H9 (cell line): Measurements from ENCODE around the gene FOXB1. TPM values are rescaled to one million over a fixed set of nuclear protein-coding genes. Genes with fewer than 3 reads are reported as not detected.

Experiments
- DNase-seq: peaks from one replicate; pipeline ENCODE4 v3.0.0-alpha.2; 2017
- H2AFZ ChIP-seq: one replicate; pipeline ENCODE4 v1.6.1; 2013; ENCODE audit warnings: mild to moderate bottlenecking, low read length, control low read depth, moderate library complexity
- H2AK5ac ChIP-seq: 2 replicates; pipeline ENCODE4 v1.6.1; 2013; ENCODE audit warnings: low read length, control low read depth, mixed read lengths; ENCODE audit not compliant: insufficient read length
- H2BK120ac ChIP-seq: one replicate; pipeline ENCODE4 v1.6.1; 2013; ENCODE audit warnings: low read depth, mild to moderate bottlenecking, low read length, control low read depth, inconsistent platforms; ENCODE audit not compliant: poor library complexity, severe bottlenecking
- H2BK12ac ChIP-seq: 2 replicates; pipeline ENCODE4 v1.6.1; 2013; ENCODE audit warnings: low read length, control low read depth, mixed read lengths, low read depth; ENCODE audit not compliant: insufficient read length
- H2BK15ac ChIP-seq: 2 replicates; pipeline ENCODE4 v1.6.1; 2013; ENCODE audit warnings: low read depth, low read length, control low read depth
- H2BK20ac ChIP-seq: one replicate; pipeline ENCODE4 v1.6.1; 2013; ENCODE audit warnings: low read depth, mild to moderate bottlenecking, low read length, control low read depth, inconsistent platforms; ENCODE audit not compliant: poor library complexity, severe bottlenecking
- H2BK5ac ChIP-seq: 2 replicates; pipeline ENCODE4 v1.6.1; 2013; ENCODE audit warnings: low read length, control low read depth, mixed read lengths; ENCODE audit not compliant: insufficient read length
- H3K14ac ChIP-seq: 2 replicates; pipeline ENCODE4 v1.6.1; 2013; ENCODE audit warnings: low read length, control low read depth; ENCODE audit not compliant: insufficient read depth
- H3K18ac ChIP-seq: 2 replicates; pipeline ENCODE4 v1.6.1; 2013; ENCODE audit warnings: low read depth, mild to moderate bottlenecking, mixed read lengths, low read length, control low read depth; ENCODE audit not compliant: insufficient read length
- H3K23ac ChIP-seq: 2 replicates; pipeline ENCODE4 v1.6.1; 2013; ENCODE audit warnings: low read length, control low read depth, mixed read lengths, low read depth; ENCODE audit not compliant: insufficient read length
- H3K23me2 ChIP-seq: 2 replicates; pipeline ENCODE4 v1.6.1; 2013; ENCODE audit warnings: low read depth, mild to moderate bottlenecking, mixed read lengths, low read length, control low read depth; ENCODE audit not compliant: insufficient read length, poor library complexity, severe bottlenecking
- H3K27ac ChIP-seq: 2 replicates; pipeline ENCODE4 v1.5.1; 2013; ENCODE audit warnings: low read length, control low read depth, mixed read lengths, low read depth; ENCODE audit not compliant: insufficient read length
- H3K27me3 ChIP-seq: 2 replicates; pipeline ENCODE4 v1.6.1; 2013; ENCODE audit warnings: low read length, control low read depth, inconsistent platforms; ENCODE audit not compliant: insufficient read depth
- H3K4ac ChIP-seq: 2 replicates; pipeline ENCODE4 v1.6.1; 2013; ENCODE audit warnings: low read depth, mild to moderate bottlenecking, control low read depth, inconsistent platforms, low read length, moderate library complexity
- H3K4me1 ChIP-seq: 2 replicates; pipeline ENCODE4 v1.6.1; 2013; ENCODE audit warnings: low read length, control low read depth, inconsistent platforms; ENCODE audit not compliant: insufficient read depth
- H3K4me2 ChIP-seq: 2 replicates; pipeline ENCODE4 v1.6.1; 2013; ENCODE audit warnings: low read length, control low read depth, mixed read lengths; ENCODE audit not compliant: insufficient read length, insufficient read depth
- H3K56ac ChIP-seq: 2 replicates; pipeline ENCODE4 v1.6.1; 2013; ENCODE audit warnings: low read depth, mild to moderate bottlenecking, mixed read lengths, low read length, control low read depth; ENCODE audit not compliant: insufficient read length
- H3K79me1 ChIP-seq: 2 replicates; pipeline ENCODE4 v1.6.1; 2013; ENCODE audit warnings: low read depth, mild to moderate bottlenecking, moderate library complexity, low read length, control low read depth, inconsistent platforms; ENCODE audit not compliant: insufficient read depth, poor library complexity, severe bottlenecking
- H3K79me2 ChIP-seq: 2 replicates; pipeline ENCODE4 v1.6.1; 2013; ENCODE audit warnings: low read length, control low read depth, inconsistent platforms; ENCODE audit not compliant: insufficient read depth
- H3K9ac ChIP-seq: 2 replicates; pipeline ENCODE4 v1.6.1; 2013; ENCODE audit warnings: low read length, control low read depth, mixed read lengths; ENCODE audit not compliant: insufficient read length; ENCODE audit errors: extremely low read depth
- H3K9me3 ChIP-seq: one replicate; pipeline ENCODE4 v1.6.1; 2013; ENCODE audit warnings: low read depth, low read length, inconsistent platforms; ENCODE audit not compliant: control insufficient read depth
- H3T11ph ChIP-seq: one replicate; pipeline ENCODE4 v1.6.1; 2013; ENCODE audit warnings: mild to moderate bottlenecking, low read length, control low read depth, inconsistent platforms
- H4K20me1 ChIP-seq: one replicate; pipeline ENCODE4 v1.6.1; 2013; ENCODE audit not compliant: control insufficient read depth, insufficient read length, insufficient read depth
- H4K5ac ChIP-seq: 2 replicates; pipeline ENCODE4 v1.6.1; 2013; ENCODE audit warnings: low read depth, mild to moderate bottlenecking, mixed read lengths, low read length, control low read depth; ENCODE audit not compliant: insufficient read length
- H4K8ac ChIP-seq: replicated peaks from 2 replicates; pipeline ENCODE4 v1.6.1; 2013; ENCODE audit warnings: low read length, control low read depth, mixed read lengths, low read depth; ENCODE audit not compliant: insufficient read length
- H4K91ac ChIP-seq: 2 replicates; pipeline ENCODE4 v1.6.1; 2013; ENCODE audit warnings: low read depth, mild to moderate bottlenecking, moderate library complexity, mixed read lengths, low read length, control low read depth; ENCODE audit not compliant: insufficient read length
- H3K27ac Mint-ChIP-seq, 3 experiments: 2 replicates in 2 of 3; 3 replicates in 1 of 3; pipeline ENCODE4 v1.8.0; 2020 to 2021; ENCODE audit warnings: mixed read lengths in 3 of 3, mild to moderate bottlenecking in 1 of 3, moderate library complexity in 1 of 3
- H3K27me3 Mint-ChIP-seq: 2 replicates; pipeline ENCODE4 v1.8.0; 2021; ENCODE audit warnings: low read depth, mild to moderate bottlenecking, moderate library complexity, mixed read lengths
- H3K36me3 Mint-ChIP-seq, 3 experiments: 2 replicates in 2 of 3; 3 replicates in 1 of 3; pipeline ENCODE4 v1.8.0; 2020 to 2021; ENCODE audit warnings: low read depth in 3 of 3, mixed read lengths in 3 of 3; ENCODE audit not compliant: insufficient read depth in 1 of 3
- H3K4me1 Mint-ChIP-seq, 2 experiments: 2 replicates each; pipeline ENCODE4 v1.8.0; 2020; ENCODE audit warnings: mixed read lengths in 2 of 2
- H3K4me3 Mint-ChIP-seq, 2 experiments: 2 replicates in 1 of 2; 3 replicates in 1 of 2; pipeline ENCODE4 v1.8.0; 2020 to 2021; ENCODE audit warnings: mild to moderate bottlenecking in 2 of 2, mixed read lengths in 2 of 2, moderate library complexity in 1 of 2
- H3K9me3 Mint-ChIP-seq, 2 experiments: 2 replicates in 1 of 2; 3 replicates in 1 of 2; pipeline ENCODE4 v1.8.0; 2020; ENCODE audit warnings: mild to moderate bottlenecking in 2 of 2, mixed read lengths in 2 of 2, moderate library complexity in 1 of 2
- WGBS: extraction: QIAGEN DNeasy Blood & Tissue Kit; methylation state at CpG from one replicate; pipeline ENCODE4 v1.1.7; 2013; ENCODE audit warnings: missing lambda C conversion rate, low lambda C conversion rate, mixed read lengths; ENCODE audit not compliant: insufficient read length; ENCODE audit errors: extremely low coverage; 5-methylcytosine and 5-hydroxymethylcytosine counted together
- total RNA-seq: library from RNA; stranded (reverse); gene quantifications from 2 replicates; pipeline ENCODE4 v1.2.1, GENCODE V29; 2021
- TF ChIP-seq, protein P1 (sequence below): fragments of 200-600 bp; sonication (generic); conservative IDR thresholded peaks from 3 replicates; pipeline ENCODE4 v1.8.0; 2021; ENCODE audit warnings: antibody characterized with exemption, mild to moderate bottlenecking

Gene FOXB1
- total RNA-seq, 1 experiment from 2014 or later, result 3.5 TPM

GRCh38 chr15:60047701-60048100 lies 43.6 kb downstream of the FOXB1 start:
- no peak overlapping the region for H4K5ac ChIP-seq

More at GRCh38 chr15:60047701-60048100, 43.6 kb downstream of the FOXB1 start:
- peaks cover 15 to 17% of the 10 kb centered on the region in 2 experiments for H3K9me3 Mint-ChIP-seq
- H3K9ac ChIP-seq, result no peak overlapping the region
- H3T11ph ChIP-seq, result no peak overlapping the region
- H2BK15ac ChIP-seq, result no peak overlapping the region
- H2BK12ac ChIP-seq, result no peak overlapping the region
- peaks cover 15 to 20% of the 10 kb centered on the region in 2 experiments for H3K4me1 Mint-ChIP-seq
- H4K91ac ChIP-seq, result no peak overlapping the region
- peaks cover 10 to 20% (median 12%) of the 10 kb centered on the region in 3 experiments; a peak in 6 of 7 replicates for H3K36me3 Mint-ChIP-seq
- H2BK5ac ChIP-seq, result no peak overlapping the region
- no peaks in the 10 kb centered on the region for H3K79me2 ChIP-seq
- H2AFZ ChIP-seq, result no peak overlapping the region
- TF ChIP-seq, protein P1, sequence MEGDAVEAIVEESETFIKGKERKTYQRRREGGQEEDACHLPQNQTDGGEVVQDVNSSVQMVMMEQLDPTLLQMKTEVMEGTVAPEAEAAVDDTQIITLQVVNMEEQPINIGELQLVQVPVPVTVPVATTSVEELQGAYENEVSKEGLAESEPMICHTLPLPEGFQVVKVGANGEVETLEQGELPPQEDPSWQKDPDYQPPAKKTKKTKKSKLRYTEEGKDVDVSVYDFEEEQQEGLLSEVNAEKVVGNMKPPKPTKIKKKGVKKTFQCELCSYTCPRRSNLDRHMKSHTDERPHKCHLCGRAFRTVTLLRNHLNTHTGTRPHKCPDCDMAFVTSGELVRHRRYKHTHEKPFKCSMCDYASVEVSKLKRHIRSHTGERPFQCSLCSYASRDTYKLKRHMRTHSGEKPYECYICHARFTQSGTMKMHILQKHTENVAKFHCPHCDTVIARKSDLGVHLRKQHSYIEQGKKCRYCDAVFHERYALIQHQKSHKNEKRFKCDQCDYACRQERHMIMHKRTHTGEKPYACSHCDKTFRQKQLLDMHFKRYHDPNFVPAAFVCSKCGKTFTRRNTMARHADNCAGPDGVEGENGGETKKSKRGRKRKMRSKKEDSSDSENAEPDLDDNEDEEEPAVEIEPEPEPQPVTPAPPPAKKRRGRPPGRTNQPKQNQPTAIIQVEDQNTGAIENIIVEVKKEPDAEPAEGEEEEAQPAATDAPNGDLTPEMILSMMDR, result no peak
- H3K4ac ChIP-seq, result no peak overlapping the region
- H3K23me2 ChIP-seq, result no peaks in the 10 kb centered on the region
- no peaks in the 10 kb centered on the region for H4K20me1 ChIP-seq
- no peak overlapping the region for H3K18ac ChIP-seq
- H3K79me1 ChIP-seq, result no peaks in the 10 kb centered on the region
- no peak overlapping the region for H2AK5ac ChIP-seq
- no peak for DNase-seq
- H3K27me3 ChIP-seq, result no peaks in the 10 kb centered on the region
- no CpG with 5 or more reads among the region's 1 CpG for WGBS
- no peak overlapping the region for H3K23ac ChIP-seq
- no peak overlapping the region for H3K27ac Mint-ChIP-seq
- H3K4me3 Mint-ChIP-seq, result no peak overlapping the region
- H3K27me3 Mint-ChIP-seq, result no peaks in the 10 kb centered on the region; the same call in 1 of the 2 replicates
- no peak overlapping the region for H4K8ac ChIP-seq
- H2BK20ac ChIP-seq, result no peak overlapping the region
- H3K14ac ChIP-seq, result no peak overlapping the region
- H3K56ac ChIP-seq, result no peak overlapping the region
- H2BK120ac ChIP-seq, result no peak overlapping the region
- no peak overlapping the region for H3K27ac ChIP-seq
- H3K4me1 ChIP-seq, result no peaks in the 10 kb centered on the region; the same call in 1 of the 2 replicates
- no peaks in the 10 kb centered on the region for H3K9me3 ChIP-seq
- H3K4me2 ChIP-seq, result no peak overlapping the region
